NCI-H524 treated with DMSO at 0.1 percent for 48 hours (cell line): ENCODE results near the gene TEAD3.

ENCODE experiments used
- DNase-seq: peaks from one replicate; lab custom pipeline; 2025; lab: John Stamatoyannopoulos, UW

TEAD3 gene

GRCh38 chr6:35492258-35492973, 4.5 kb downstream of the TEAD3 start:
- DNase-seq, result no peak

GRCh38 chr6:35491558-35492257, 5.2 kb downstream of the TEAD3 start:
- DNase-seq, result no peak

- DNase-seq, result no peak
These were observed 5.9 kb downstream of the TEAD3 start for GRCh38 chr6:35490821-35491557.

- peak; percentile 31 for DNase-seq
These were observed 6.7 kb downstream of the TEAD3 start for GRCh38 chr6:35489995-35490791.

GRCh38 chr6:35489066-35489465, 7.8 kb downstream of the TEAD3 start:
- no peak for DNase-seq

GRCh38 chr6:35488517-35488862, 8.4 kb downstream of the TEAD3 start:
- no peak for DNase-seq

- DNase-seq, result no peak
These were observed 9.0 kb downstream of the TEAD3 start for GRCh38 chr6:35487658-35488516.

GRCh38 chr6:35486005-35486925, 10.6 kb downstream of the TEAD3 start:
- DNase-seq, result no peak

- DNase-seq, result no peak
These were observed 11.4 kb downstream of the TEAD3 start for GRCh38 chr6:35485402-35485877.

GRCh38 chr6:35484921-35485392, 11.9 kb downstream of the TEAD3 start:
- no peak for DNase-seq

- no peak for DNase-seq
These were observed 12.8 kb downstream of the TEAD3 start for GRCh38 chr6:35483893-35484645.

- peak; percentile 25 for DNase-seq
These were observed 13.4 kb downstream of the TEAD3 start for GRCh38 chr6:35483490-35483889.

- no peak for DNase-seq
These were observed 13.8 kb downstream of the TEAD3 start for GRCh38 chr6:35483062-35483461.

GRCh38 chr6:35481226-35481625, 15.7 kb downstream of the TEAD3 start:
- DNase-seq, result no peak

GRCh38 chr6:35480176-35480575, 16.7 kb downstream of the TEAD3 start:
- DNase-seq, result no peak

GRCh38 chr6:35478259-35478658, 18.6 kb downstream of the TEAD3 start:
- no peak for DNase-seq

GRCh38 chr6:35477551-35478179, 19.2 kb downstream of the TEAD3 start:
- DNase-seq, result no peak

GRCh38 chr6:35477028-35477427, 19.9 kb downstream of the TEAD3 start:
- DNase-seq, result no peak

- DNase-seq, result no peak
These were observed 20.9 kb downstream of the TEAD3 start for GRCh38 chr6:35476004-35476403.
